GM12872 (cell line): ENCODE data around the gene NFKBIB.

Experiments used
- CTCF ChIP-seq: IDR thresholded peaks from 3 replicates; pipeline ENCODE4 v1.5.1; 2011; ENCODE audit warnings: low read depth, mild to moderate bottlenecking, low read length, moderate library complexity; ENCODE audit not compliant: insufficient read depth

The NFKBIB gene

GRCh38 chr19:38856813-38857212, 43.0 kb upstream of the NFKBIB start:
- TF ChIP-seq CTCF: no peak

GRCh38 chr19:38861368-38861767, 38.4 kb upstream of the NFKBIB start:
- TF ChIP-seq CTCF: no peak

GRCh38 chr19:38862321-38863059, 37.3 kb upstream of the NFKBIB start:
- TF ChIP-seq CTCF: no peak

GRCh38 chr19:38867171-38867780, 32.5 kb upstream of the NFKBIB start:
- no peak for TF ChIP-seq CTCF

- TF ChIP-seq CTCF: no peak
Observed at GRCh38 chr19:38868551-38868950, 31.2 kb upstream of the NFKBIB start.

GRCh38 chr19:38869160-38869835, 30.5 kb upstream of the NFKBIB start:
- no peak for TF ChIP-seq CTCF

- TF ChIP-seq CTCF: peak; percentile 92
Observed at GRCh38 chr19:38869836-38870607, 29.7 kb upstream of the NFKBIB start.
